Amniotic epithelial cell (primary cell): ENCODE results near the gene PTPRS.
"Not testable (repeated sequence)": the region's sequence is repeated elsewhere in the genome, so short reads cannot be mapped to it uniquely, and the experiment has no call there.

Experiments
- DNase-seq: peaks from one replicate; pipeline ENCODE4 v3.0.0-alpha.2; 2010; ENCODE audit warnings: low read depth

PTPRS gene

DNA sequence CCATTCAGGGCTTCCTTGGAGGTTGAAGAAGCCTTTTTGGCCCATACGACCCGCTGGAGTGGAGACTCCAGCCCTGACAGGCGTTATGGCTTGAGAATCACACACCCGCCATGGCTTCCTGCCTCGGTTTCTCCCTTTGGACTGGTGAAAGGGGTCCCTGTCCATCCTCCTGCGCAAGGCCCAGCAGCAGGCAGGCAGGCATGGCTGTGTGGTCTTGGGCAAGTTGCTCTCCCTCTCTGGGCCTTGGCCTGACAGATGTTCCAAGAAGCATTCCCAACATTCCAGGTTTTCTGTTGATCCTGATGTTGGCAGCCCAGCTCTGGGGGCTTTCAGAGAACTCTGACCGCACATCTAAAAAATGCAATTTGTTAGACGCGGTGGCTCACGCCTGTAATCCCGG, 8.1 kb downstream of the PTPRS start:
- no peak for DNase-seq

DNA sequence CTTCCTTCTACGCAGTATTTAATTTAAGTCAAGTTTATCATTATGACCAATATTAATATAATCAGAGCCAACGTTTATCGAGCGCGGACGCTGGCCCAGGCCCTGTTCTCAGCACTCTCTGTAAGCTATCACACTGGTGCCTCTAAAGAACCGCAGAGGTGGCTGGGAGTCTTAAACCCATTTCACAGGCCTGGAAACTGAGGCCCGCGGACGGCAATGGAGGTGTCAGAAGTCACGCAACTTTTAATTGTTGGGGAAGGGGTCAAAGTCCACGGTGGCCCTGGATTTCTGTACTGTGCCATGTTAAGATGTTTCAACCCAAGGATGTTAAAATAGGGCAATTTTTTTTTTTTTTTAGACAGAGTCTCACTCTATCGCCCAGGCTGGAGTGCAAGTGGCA, 8.8 kb downstream of the PTPRS start:
- no peak for DNase-seq

DNA sequence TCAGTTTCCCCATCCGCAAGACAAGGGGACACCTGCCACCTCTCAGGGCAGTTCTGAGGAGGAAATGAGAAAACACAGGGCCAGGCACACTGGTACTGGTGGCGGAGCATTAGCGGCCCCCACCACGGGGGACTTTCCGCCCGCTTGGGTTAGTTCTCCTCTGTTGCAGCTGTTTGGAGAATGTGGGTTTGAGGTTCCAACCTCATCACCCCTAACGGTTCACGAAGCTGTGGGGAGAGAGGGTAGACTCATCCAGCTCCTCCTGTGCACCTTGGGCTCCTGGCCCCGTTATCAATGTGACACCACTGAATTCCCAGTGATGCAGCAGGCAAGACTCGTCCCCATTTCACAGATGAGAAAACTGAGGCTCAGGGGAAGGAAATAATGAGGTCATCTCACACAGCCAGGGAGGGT, 10.3 kb downstream of the PTPRS start:
- no peak for DNase-seq

DNA sequence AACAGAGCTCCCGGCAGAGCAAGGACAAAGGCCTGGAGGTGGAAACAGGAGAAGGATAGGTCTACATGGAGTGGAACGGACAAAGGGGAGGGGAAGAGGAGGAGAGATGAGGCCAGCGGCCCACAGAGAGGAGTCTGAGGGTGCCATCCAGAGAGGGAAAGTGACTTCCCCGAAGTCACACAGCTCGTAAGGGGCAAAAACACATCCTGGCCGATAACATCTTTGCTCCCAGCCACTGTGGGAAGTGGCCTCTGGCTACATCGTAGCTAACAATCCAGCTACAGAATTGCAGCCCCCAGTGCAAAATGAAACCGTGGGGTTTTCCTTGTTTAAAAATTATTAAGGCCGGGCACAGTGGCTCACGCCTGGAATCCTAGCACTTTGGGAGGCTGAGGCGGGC, 11.5 kb downstream of the PTPRS start:
- DNase-seq, result no peak

DNA sequence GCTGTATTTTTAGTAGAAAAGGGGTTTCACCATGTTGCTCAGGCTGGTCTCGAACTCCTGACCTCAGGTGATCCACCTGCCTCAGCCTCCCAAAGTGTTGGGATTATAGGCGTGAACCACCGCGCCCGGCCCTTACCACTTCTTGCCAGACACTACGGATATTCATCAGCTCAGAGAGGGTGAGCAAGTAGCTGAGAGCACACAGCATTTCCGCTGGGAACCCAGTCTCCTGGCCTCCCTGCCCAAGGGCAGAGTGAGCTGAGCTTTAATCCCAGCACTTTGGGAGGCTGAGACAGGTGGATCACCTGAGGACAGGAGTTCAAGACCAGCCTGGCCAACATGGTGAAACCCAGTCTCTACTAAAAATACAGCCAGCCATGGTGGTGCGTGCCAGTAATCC, 12.2 kb downstream of the PTPRS start:
- DNase-seq, result not testable (repeated sequence)

DNA sequence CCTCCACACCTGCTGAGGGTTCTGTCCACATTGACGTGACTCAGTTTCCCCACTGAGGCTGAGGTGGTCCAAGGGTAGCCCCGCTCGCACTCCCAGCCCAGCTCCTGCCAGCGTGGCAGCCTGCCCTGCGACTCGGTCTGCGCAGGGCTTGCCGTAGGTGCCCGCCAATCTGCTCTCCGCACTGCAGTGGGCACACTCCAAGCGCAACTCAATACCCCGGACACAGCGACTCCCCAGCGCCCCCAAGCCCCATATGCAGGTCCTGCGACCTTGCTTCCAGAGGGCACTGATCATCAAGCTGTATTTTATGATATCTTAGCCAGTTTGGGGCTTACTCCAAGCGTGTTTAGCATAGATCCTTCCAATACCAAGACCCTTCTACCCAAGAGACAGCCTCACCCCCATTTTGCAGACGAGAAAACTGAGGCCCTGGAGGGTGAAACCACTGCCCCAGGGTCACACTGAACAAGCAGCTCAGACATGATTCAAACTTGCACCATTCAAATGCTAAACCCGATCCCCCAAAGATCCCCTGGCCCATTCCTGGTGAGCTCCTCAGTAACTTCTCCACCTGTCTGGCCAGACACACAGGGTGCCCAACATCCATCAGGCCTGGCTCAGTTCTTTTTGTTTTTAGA, 13.5 kb downstream of the PTPRS start:
- DNase-seq, result no peak

DNA sequence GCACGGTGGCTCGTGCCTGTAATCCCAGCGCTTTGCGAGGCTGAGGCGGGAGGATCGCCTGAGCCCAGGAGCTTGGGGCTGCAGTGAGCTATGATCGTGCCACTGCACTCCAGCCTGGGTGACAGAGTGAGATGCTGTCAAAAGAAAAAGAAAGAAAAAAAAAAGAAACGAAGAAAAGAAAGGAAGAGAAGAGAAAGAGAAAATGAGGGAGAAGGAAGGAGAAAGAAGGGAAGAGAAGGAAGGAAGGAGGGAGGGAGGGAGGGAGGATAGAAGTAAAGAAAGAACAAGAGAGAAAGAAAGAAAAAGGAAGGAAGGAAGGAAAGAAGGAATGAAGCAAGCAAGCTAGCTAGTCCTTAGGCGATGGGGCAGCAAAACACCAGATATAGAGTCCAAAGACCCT, 14.1 kb downstream of the PTPRS start:
- no peak for DNase-seq

DNA sequence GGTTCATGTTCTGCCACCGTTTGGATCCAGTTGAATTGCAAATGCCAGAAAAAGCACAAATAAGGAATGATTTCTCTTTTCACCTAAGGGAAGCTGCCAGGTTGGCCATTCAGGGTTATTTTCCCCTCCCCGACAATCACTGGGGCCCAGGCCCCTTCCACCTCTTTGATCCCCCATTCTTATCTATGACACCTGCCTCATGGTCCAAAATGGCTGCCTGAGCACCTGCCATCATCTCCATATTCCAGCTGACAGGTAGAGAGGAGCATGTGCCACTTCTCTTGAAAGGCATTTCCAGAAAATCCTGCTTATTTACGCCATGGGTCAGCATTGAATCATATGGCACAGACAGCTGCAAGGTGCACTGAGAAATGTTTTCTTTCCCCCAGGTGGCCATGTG, 15.7 kb downstream of the PTPRS start:
- DNase-seq, result no peak

DNA sequence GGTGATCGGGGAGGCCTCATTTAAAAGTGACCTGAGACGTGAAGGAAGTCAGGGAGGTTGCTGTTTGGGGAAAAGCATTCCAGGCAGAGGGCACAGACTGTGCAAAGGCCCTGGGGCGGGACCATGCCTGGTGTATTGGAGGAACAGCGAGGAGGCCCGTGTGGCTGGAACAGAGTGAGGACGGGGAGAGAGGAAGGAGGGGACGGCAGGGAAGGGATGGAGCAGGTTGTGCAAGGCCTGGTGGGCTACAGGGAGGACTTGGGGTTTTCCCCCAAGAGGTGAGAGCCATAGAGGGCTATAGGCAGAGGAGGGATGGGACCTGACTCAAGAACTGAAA, 17.2 kb downstream of the PTPRS start:
- DNase-seq, result no peak

DNA sequence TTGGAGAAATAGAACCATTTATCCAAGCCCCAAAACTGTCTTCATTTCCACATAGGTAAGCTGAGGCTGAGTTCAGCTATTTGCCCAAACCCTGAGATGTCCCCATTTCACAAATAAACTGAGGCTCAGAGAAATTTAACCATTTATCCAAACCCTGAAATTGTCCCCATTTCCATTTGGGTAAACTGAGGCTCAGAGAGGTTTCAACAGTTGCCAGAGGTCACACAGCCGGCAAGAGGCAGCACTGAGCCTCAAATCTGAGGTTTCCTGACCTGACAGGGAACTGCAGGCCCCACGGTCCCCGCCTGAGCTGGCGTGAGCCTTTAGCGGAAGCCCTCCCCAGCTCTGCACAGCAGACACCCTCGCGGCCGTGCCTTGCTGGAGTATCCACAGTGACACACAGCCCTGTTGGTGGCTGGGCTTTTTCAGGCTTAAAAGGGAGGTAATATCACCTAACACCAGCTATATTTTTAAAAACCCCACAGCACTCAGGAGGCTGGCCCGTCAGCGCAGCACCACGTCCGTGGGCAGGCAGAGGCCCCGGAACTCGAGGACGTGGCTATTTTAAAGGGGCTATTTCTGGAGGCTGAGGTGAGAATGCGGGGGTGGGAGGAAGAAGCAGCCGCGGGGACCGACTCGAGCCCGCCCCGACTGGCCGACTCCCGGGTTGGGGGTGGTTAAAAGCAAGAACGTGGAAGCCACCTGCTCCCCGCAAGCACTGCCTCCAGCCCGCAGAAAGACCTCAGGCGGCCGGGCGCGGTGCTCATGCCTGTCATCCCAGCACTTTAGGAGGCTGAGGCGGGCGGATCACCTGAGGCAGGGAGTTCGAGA, 18.5 kb downstream of the PTPRS start:
- DNase-seq, result no peak

DNA sequence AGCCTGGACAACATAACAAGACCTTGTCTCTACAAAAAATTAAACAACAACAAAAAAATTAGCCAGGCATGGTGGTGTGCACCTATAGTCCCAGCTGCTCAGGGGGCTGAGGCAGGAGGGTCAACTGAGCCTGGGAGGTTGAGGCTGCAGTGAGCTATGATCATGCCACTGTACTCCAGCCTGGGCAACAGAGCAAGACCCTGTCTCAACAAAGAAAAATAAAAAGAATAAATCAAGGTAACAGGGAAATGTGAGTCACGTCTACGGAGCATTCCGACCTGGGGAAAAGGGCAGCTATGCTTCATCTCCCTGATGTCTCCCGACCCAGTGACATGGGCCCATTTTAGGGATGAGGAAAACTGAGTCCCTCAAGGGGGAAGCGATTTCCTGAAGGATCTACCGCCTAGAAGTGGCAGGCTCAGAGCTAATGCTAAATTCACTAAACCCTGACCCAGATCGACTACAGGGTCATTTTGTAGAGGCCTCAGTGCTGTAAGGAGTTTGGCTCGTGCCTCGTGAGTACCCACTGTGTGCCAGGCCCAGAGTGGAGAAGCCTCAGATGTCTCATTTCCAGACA, 19.5 kb downstream of the PTPRS start:
- DNase-seq, result no peak

DNA sequence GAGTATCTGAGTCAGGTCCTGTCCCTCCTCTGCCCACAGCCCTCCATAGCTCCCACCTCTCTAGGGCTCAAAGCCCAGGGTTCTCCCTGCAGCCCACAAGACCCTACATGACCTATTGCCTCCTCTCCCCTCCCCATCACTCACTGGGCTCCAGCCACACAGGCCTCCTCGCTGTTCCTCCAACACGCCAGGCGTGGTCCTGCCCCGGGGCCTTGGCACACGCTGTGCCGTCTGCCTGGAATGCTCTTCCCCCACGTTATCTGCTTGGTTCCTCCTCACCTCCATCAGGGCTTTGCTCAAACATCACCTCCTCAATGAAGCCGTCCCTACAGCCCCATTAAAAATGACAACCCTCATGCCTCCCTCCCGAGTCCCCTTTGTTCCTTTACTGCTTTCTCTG, 21.1 kb downstream of the PTPRS start:
- no peak for DNase-seq

DNA sequence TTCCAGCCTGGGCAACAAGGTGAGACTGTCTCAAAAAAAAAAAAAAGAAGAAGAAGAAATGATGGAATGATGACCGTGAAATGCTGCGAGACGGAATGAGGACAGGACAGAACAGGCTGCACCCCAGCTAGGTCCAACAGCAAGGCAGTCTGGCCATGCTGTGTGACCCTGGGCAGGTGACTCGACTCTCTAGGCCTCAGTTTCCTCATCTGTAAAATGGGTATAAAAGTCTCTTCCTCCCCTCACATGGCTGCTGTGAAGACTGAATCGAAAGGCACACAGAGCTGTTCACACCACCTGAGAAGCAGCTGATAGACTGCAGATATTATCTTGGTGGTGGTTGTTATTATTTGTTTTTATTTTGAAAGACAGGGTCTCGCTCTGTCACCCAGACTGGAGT, 22.3 kb downstream of the PTPRS start:
- DNase-seq, result no peak

DNA sequence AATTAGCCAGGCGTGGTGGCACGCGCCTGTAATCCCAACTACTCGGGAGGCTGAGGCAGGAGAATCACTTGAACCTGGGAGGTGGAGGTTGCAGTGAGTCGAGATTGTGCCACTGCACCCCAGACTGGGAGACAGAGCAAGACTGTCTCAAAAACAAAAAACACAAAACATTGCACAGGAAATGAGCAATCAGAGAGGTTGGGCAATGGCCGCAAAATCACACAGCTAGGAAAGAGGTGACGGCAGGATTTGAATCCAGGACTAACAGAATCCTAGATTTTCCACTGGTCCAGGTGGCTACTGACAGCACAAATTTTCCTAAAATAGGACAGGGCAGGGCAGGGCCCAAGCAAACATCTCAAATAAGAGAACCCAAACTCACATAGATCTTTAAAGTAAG, 23.3 kb downstream of the PTPRS start:
- DNase-seq, result no peak

DNA sequence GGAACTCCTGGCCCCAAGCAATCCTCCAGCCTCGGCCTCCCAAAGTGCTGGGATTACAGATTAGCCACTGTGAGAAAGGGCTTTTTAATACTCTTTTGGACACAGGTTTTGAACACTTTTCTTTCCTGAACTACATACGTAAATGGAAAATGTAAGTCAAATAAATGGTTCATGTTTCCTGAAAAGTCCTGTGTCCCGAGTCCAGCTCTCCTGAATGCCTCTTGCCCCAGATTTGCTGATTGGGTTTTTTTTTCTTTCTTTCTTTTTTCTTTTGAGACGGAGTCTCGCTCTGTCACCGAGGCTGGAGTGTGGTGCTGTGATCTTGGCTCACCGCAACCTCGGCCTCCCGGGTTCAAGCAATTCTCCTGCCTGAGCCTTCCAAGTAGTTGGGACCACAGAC, 24.5 kb downstream of the PTPRS start:
- DNase-seq, result no peak

DNA sequence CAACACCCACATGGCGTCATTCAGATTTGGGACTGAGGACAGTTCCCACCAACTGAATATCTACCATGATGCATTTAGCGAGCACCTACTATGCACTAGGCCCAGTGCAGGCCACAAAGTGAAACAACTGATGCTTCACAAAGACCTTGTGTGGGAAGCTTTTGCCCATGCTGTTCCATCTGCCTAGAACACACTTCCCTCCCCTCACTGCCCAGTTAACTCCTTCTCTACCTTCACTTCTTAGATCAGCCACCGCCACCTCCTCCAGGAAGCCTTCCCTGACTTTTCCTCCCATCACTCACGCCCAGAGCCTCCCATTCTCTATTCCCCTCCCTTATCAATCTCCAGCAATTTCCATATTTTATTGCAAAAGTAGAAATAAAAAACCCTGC, 25.7 kb downstream of the PTPRS start:
- DNase-seq, result no peak

DNA sequence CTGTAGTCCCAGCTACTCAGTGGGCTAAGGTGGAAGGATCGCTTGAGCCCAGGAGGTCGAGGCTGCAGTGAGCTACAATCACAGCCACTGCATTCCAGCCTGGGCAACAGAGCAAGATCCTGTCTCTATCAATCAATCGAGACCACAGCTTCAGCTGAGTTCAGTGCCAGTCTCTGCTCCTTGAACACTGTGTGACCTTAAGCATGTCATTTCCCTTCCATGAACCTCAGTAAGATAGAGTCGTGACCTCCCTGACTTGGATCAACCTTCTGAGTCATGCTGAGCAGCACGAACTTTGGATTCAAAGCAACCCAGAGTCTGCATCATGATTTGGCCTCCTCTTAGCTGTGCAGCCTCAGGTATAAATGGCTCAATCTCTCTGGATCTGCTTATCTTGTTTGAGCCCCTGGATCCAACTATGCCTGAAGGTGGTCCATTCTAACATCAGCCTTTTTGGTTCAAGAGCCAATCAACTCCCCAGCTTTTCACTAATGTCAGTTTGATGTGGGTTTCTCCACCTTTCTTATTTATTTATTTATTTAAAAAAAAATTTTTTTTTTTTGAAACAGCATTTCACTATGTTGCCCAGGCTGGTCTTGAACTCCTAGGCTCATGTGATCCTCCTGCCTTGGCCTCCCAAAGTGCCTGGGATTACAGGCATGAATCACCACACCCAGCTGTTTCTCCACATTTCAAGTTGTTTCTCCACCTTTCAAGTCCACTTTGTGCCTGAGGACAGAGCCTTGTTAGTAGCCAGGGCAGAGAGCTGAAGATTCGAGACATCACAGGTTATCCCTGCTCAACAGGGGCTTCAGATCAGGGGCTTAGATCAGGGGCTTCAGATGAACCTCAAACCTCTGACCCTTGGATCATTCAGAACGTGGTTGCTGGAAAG, 26.4 kb downstream of the PTPRS start:
- peak; percentile 31 for DNase-seq

DNA sequence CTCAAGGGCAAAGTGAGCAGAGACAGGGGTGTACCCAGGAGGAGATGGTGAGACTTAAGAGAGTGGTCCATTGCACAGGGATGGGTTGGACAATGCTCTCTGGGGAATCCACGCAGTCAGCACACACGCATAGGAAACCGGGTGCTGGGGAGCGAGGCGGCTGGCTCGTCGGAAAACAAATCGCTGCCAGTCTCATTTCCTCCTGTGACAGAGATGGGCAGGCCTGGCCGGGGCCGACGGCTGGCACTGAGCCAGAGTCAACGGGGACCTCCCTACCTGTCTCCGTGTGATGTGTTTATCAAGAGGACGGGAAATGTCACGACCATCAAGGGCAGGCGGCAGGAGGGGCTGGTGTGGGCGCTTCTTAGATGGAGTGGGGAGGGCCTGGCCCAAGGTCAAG, 27.3 kb downstream of the PTPRS start:
- DNase-seq, result no peak

DNA sequence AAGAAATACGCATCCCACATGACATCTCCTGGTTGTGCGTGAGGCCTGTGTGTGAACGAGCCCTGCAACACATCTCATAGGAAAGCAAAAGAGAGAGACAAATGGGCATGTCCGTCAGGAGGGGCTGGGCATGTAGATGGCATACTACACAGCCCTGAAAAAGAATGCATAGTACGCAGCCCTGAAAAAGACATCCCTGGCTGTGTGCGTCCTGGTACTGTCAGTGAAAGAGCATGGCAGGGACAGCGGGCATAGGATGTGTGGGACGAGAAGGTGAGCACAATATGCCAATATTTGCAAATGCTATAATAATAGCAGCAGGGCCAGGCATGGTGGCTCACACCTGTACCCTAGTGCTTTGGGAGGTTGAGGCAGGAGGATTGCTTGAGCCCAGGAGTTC, 28.6 kb downstream of the PTPRS start:
- no peak for DNase-seq

DNA sequence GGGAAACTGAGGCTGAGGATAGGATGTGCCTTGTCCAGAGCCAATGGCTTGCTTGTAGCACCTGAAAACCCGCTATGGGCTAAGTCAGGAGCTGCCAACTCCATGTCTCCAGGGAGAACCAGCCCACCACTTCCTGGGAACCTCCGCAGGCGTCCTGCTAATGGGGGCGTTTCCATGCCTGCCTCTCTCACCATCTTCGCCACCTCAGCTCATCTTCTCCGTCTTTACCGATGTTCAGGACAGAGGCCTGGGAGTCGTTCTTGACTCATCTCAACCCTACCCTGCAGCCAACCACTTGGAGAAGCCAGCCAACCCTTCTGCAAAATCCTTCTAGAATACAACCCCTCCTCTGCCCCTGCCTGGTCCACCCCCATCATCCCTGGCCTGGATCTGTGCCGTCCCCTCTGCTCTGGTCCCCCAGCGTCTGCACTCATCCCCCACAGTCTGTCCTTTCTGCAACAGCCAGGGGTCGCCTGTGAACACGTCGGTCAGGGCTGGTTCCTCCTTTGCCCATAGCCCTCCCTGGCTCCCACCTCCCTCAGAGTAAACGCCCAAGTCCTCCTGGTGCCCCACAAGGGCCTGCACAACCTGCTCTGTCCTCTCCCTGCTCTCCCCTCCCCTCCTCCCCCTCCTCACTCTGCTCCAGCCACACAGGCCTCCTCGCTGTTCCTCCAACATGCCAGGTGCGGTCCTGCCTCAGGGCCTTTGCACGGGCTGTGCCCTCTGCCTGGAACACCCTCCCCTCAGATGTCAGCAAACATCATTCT, 31.0 kb downstream of the PTPRS start:
- DNase-seq, result no peak

DNA sequence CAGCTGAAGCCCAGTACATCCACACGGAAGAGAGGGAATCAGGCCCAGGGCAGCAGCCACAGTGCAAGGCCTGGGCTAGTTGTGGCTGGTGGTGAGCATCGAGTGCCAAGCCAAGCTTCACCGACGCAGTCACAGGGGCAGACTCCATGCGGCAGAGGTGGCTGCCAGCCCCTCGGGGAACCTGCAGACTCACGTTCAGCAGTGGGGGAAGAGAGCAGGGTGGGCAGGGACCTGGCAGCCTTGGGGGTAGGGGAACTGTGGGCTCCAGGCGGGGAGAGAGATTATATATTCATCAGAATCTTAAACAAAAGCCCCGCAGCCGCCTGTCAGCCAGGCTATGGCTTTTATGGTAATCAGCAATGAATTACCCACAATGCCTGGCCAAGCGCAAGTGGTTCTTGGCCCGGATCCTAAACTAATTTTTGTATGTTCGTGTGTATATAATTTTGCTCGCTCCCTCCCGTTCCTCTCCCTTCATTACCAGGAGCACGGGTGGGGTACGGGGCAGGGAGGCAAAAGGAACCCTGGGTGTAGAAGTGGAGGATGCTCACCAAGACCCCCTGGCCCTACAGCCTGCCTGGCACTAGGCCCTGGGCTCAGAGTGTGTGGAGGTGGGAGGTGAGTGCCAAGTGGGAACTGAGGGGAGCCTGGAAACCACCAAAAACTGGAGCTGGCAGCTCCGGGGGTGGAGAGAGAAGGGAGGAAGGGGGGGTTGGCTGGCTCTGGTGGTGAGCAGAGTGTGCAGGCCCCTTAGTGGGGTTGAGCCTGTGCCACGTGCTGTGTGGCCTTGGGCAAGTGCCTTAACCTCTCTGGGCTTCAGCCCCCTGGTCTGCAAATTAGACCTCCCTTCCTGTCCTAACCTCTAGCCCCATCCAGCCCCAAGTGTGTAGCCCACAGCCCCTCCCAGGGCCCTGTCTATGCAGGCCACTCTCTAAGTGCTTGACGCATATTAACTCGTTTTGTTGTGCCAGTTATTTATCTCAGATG, 31.9 kb downstream of the PTPRS start:
- DNase-seq, result peak; percentile 73
